Nephron progenitor cell (in vitro differentiated cells): ENCODE measurements around the gene EIF4E1B.

Experiments used
- DNase-seq: peaks from one replicate; pipeline ENCODE4 v3.0.0; 2021
- H3K27ac Mint-ChIP-seq: 2 replicates; pipeline ENCODE4 v1.8.0; 2021; ENCODE audit warnings: mild to moderate bottlenecking, moderate library complexity, mixed read lengths
- H3K27me3 Mint-ChIP-seq: 2 replicates; pipeline ENCODE4 v1.8.0; 2021; ENCODE audit warnings: mild to moderate bottlenecking, low read depth, mixed read lengths; ENCODE audit not compliant: poor library complexity
- H3K36me3 Mint-ChIP-seq: 2 replicates; pipeline ENCODE4 v1.8.0; 2021; ENCODE audit warnings: low read depth, mixed read lengths
- H3K4me1 Mint-ChIP-seq: 2 replicates; pipeline ENCODE4 v1.8.0; 2021; ENCODE audit warnings: mixed read lengths
- H3K4me3 Mint-ChIP-seq: 2 replicates; pipeline ENCODE4 v1.8.0; 2021; ENCODE audit warnings: mild to moderate bottlenecking, moderate library complexity, mixed read lengths
- H3K9me3 Mint-ChIP-seq: 2 replicates; pipeline ENCODE4 v1.8.0; 2021; ENCODE audit warnings: mild to moderate bottlenecking, moderate library complexity, mixed read lengths
- TF ChIP-seq, protein P1 (sequence below): fragments of 200-600 bp; sonication (generic); IDR thresholded peaks from 2 replicates; pipeline ENCODE4 v1.5.0; 2021; ENCODE audit warnings: antibody characterized with exemption

Gene EIF4E1B

GRCh38 chr5:176660860-176661641, 30.6 kb downstream of the EIF4E1B start:
- peak; percentile 87 for DNase-seq
- TF ChIP-seq, protein P1, sequence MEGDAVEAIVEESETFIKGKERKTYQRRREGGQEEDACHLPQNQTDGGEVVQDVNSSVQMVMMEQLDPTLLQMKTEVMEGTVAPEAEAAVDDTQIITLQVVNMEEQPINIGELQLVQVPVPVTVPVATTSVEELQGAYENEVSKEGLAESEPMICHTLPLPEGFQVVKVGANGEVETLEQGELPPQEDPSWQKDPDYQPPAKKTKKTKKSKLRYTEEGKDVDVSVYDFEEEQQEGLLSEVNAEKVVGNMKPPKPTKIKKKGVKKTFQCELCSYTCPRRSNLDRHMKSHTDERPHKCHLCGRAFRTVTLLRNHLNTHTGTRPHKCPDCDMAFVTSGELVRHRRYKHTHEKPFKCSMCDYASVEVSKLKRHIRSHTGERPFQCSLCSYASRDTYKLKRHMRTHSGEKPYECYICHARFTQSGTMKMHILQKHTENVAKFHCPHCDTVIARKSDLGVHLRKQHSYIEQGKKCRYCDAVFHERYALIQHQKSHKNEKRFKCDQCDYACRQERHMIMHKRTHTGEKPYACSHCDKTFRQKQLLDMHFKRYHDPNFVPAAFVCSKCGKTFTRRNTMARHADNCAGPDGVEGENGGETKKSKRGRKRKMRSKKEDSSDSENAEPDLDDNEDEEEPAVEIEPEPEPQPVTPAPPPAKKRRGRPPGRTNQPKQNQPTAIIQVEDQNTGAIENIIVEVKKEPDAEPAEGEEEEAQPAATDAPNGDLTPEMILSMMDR, result peak; percentile 99
- peaks cover 54% of the 10 kb centered on the region for H3K27me3 Mint-ChIP-seq
- no peak overlapping the region for H3K27ac Mint-ChIP-seq
- H3K4me3 Mint-ChIP-seq, result no peak overlapping the region
- peaks cover 14% of the 10 kb centered on the region for H3K4me1 Mint-ChIP-seq
- H3K36me3 Mint-ChIP-seq, result no peaks in the 10 kb centered on the region
- no peaks in the 10 kb centered on the region for H3K9me3 Mint-ChIP-seq

DNA sequence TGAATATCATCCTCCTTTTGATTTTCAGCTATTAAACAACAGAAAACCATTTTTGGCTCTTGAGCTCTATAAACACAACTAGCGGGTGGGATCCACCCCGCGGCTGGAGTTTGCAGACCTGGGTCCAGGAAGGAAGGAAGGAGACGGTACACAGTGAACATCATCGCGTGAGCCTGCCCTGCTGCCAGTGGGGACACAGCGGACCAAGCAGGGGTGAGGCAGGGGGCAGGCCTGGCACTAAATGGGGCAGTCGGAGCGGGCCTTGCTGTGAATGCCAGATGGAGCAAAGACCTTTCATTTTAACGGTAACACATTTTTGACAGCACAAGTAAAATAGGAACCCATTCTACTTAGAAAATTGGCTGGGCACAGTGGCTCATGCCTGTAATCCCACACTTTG, 31.2 kb downstream of the EIF4E1B start:
- DNase-seq, result no peak
- H3K4me1 Mint-ChIP-seq, result peaks cover 14% of the 10 kb centered on the region
- H3K36me3 Mint-ChIP-seq, result no peaks in the 10 kb centered on the region
- peaks cover 54% of the 10 kb centered on the region for H3K27me3 Mint-ChIP-seq
- no peak overlapping the region for H3K27ac Mint-ChIP-seq
- TF ChIP-seq, protein P1, result no peak
- H3K9me3 Mint-ChIP-seq, result peaks cover 3% of the 10 kb centered on the region
- no peak overlapping the region for H3K4me3 Mint-ChIP-seq

GRCh38 chr5:176662371-176663333, 32.2 kb downstream of the EIF4E1B start:
- Mint-ChIP-seq H3K36me3 (no peaks in the 10 kb centered on the region), H3K27me3 (peaks cover 62% of the 10 kb centered on the region), H3K4me1 (peaks cover 14% of the 10 kb centered on the region), H3K4me3 (no peak overlapping the region), H3K9me3 (peaks cover 3% of the 10 kb centered on the region), H3K27ac (no peak overlapping the region)
- DNase-seq, result no peak
- TF ChIP-seq, protein P1, result no peak

DNA sequence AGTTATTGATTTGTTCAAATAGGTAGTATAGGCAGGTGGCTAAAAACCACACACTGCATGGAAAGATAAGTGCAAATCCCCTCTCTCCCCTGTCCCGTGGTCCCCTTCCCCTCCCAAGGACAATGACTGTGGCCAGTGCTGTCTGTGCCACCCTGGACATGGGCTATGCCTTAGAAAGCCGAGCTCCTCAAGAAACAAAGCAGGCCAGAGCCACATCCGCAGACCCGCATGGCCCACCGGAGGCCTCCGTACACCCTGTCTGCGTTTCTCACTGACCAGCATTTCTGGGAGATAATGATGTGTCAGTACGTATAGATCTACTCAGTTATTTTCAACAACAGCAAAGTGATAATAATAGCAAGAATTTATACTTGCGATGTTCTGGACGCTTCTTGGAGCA, 33.1 kb downstream of the EIF4E1B start:
- DNase-seq, result no peak
- peaks cover 14% of the 10 kb centered on the region for H3K4me1 Mint-ChIP-seq
- no peak overlapping the region for H3K27ac Mint-ChIP-seq
- H3K27me3 Mint-ChIP-seq, result peaks cover 65% of the 10 kb centered on the region
- no peak overlapping the region for H3K4me3 Mint-ChIP-seq
- TF ChIP-seq, protein P1, result no peak
- no peaks in the 10 kb centered on the region for H3K36me3 Mint-ChIP-seq
- peaks cover 3% of the 10 kb centered on the region for H3K9me3 Mint-ChIP-seq

DNA sequence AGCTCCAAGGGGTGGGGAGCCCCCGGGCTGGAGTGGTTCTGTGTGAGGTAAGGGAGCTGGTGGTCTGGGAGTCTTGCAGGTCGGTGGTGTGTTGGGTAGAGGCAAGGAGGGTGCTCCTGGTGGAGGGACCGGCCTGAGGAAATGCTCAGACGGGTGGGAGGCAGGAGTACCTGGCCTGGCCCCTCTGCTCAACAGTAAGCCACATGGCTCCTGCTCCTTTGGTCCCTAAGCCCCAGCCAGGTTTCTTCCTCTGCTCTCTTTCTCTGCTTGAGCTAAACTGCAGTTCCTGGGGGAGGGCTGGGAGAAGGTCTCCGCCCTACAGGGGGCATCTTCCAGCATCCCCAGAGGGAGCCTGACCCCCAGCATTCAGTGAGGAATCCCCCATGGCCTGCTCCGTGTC, 34.0 kb downstream of the EIF4E1B start:
- H3K27ac Mint-ChIP-seq, result no peak overlapping the region
- peaks cover 14% of the 10 kb centered on the region for H3K4me1 Mint-ChIP-seq
- no peak for DNase-seq
- peaks cover 3% of the 10 kb centered on the region for H3K9me3 Mint-ChIP-seq
- peaks cover 67% of the 10 kb centered on the region for H3K27me3 Mint-ChIP-seq
- no peak overlapping the region for H3K4me3 Mint-ChIP-seq
- TF ChIP-seq, protein P1, result no peak
- no peaks in the 10 kb centered on the region for H3K36me3 Mint-ChIP-seq
